Prostate gland (tissue), 2 donors: ENCODE measurements around the gene CTNNBIP1. TPM values are rescaled to one million over a fixed set of nuclear protein-coding genes. Genes with fewer than 3 reads are reported as not detected.

Experiments used
- DNase-seq: peaks from one replicate; pipeline ENCODE4 v3.0.0-alpha.2; 2019; ENCODE audit warnings: low spot score
- H3K27ac ChIP-seq, 2 donors: fragments of 200-600 bp; sonication (generic); 2 replicates each; pipeline ENCODE4 v1.5.1; 2017 to 2019
- H3K27me3 ChIP-seq: fragments of 200-600 bp; sonication (generic); replicated peaks from 2 replicates; pipeline ENCODE4 v1.5.1; 2019; ENCODE audit not compliant: insufficient read depth
- H3K36me3 ChIP-seq, 2 donors: fragments of 200-600 bp; sonication (generic); 1 replicate in 1 of 2; 2 replicates in 1 of 2; pipeline versions ENCODE4 v1.5.1 to v1.8.1; 2017 to 2019
- H3K4me1 ChIP-seq: fragments of 200-600 bp; sonication (generic); replicated peaks from 2 replicates; pipeline ENCODE4 v1.5.1; 2019
- H3K4me3 ChIP-seq, 2 donors: fragments of 200-600 bp; sonication (generic); 2 replicates each; pipeline ENCODE4 v1.5.1; 2017 to 2019
- H3K9me3 ChIP-seq: fragments of 200-600 bp; sonication (generic); 2 replicates; pipeline ENCODE4 v1.5.1; 2017
- POLR2A ChIP-seq: fragments of 450-650 bp; IDR thresholded peaks from one replicate; pipeline ENCODE4 v1.6.1; 2016; ENCODE audit warnings: antibody characterized with exemption, mild to moderate bottlenecking
- POLR2AphosphoS5 ChIP-seq: sonication (generic); formaldehyde crosslinking; IDR thresholded peaks from one replicate; pipeline ENCODE4 v1.6.1; 2017; ENCODE audit warnings: antibody characterized with exemption
- WGBS: methylation state at CpG from one replicate; pipeline ENCODE4 v1.1.5; 2018; 5-methylcytosine and 5-hydroxymethylcytosine counted together
- intact Hi-C: fragments of 100-400 bp; cut with DNase I; formaldehyde crosslinking; loops from one replicate; pipeline ENCODE4 v1.14.2; 2022
- total RNA-seq, 2 donors: library from RNA; depleted of rRNA; stranded (reverse); fragments of >200 nt; gene quantifications; one replicate each; pipeline ENCODE4 v1.1.0, GENCODE V29; 2016
- TF ChIP-seq, protein P1 (sequence below), 4 experiments: fragments of 200-600 bp in 2 of 4; fragments of 450-650 bp in 2 of 4; sonication (generic) in 2 of 4; IDR thresholded peaks; 1 replicate in 3 of 4; 2 replicates in 1 of 4; pipeline ENCODE4 v1.5.1; 2016 to 2019; ENCODE audit warnings: antibody characterized with exemption in 4 of 4, mild to moderate bottlenecking in 2 of 4, moderate library complexity in 2 of 4

Gene CTNNBIP1
- total RNA-seq, 2 donors from 2014 or later, result 56.9 to 101 TPM

- Histone ChIP-seq H3K36me3 (no peaks in the 10 kb centered on the region), H3K4me3 (peak overlapping the region; percentile 43 to 77), H3K9me3 (no peaks in the 10 kb centered on the region), H3K27ac (peak overlapping the region; percentile 68 to 86), H3K4me1 (peaks cover 12% of the 10 kb centered on the region), H3K27me3 (no peaks in the 10 kb centered on the region)
- intact Hi-C loops, result no loop called here
- no peak for DNase-seq
- TF ChIP-seq POLR2A (no peak), POLR2AphosphoS5 (no peak)
- TF ChIP-seq, protein P1, sequence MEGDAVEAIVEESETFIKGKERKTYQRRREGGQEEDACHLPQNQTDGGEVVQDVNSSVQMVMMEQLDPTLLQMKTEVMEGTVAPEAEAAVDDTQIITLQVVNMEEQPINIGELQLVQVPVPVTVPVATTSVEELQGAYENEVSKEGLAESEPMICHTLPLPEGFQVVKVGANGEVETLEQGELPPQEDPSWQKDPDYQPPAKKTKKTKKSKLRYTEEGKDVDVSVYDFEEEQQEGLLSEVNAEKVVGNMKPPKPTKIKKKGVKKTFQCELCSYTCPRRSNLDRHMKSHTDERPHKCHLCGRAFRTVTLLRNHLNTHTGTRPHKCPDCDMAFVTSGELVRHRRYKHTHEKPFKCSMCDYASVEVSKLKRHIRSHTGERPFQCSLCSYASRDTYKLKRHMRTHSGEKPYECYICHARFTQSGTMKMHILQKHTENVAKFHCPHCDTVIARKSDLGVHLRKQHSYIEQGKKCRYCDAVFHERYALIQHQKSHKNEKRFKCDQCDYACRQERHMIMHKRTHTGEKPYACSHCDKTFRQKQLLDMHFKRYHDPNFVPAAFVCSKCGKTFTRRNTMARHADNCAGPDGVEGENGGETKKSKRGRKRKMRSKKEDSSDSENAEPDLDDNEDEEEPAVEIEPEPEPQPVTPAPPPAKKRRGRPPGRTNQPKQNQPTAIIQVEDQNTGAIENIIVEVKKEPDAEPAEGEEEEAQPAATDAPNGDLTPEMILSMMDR (IDR thresholded peaks at IDR 0.05), result no peak
- WGBS, result under 1% methylated on average over 32 of the region's 47 CpGs
Observed at GRCh38 chr1:9909234-9910046, 629 bp downstream of the CTNNBIP1 start.

- TF ChIP-seq POLR2AphosphoS5 (no peak), POLR2A (no peak)
- TF ChIP-seq, protein P1 (IDR thresholded peaks at IDR 0.05), result no peak
- peak overlapping the region; percentile 43 to 77 for H3K4me3 ChIP-seq
- WGBS, result 19% methylated on average over 4 of the region's 4 CpGs
- no peaks in the 10 kb centered on the region for H3K36me3 ChIP-seq
- H3K9me3 ChIP-seq, result no peaks in the 10 kb centered on the region
- peaks cover 12% of the 10 kb centered on the region for H3K4me1 ChIP-seq
- intact Hi-C loops, result no loop called here
- H3K27me3 ChIP-seq, result no peaks in the 10 kb centered on the region
- H3K27ac ChIP-seq, result peak overlapping the region; percentile 68 to 86
- DNase-seq, result no peak
Observed at GRCh38 chr1:9908871-9909233, 1.2 kb downstream of the CTNNBIP1 start.

DNA sequence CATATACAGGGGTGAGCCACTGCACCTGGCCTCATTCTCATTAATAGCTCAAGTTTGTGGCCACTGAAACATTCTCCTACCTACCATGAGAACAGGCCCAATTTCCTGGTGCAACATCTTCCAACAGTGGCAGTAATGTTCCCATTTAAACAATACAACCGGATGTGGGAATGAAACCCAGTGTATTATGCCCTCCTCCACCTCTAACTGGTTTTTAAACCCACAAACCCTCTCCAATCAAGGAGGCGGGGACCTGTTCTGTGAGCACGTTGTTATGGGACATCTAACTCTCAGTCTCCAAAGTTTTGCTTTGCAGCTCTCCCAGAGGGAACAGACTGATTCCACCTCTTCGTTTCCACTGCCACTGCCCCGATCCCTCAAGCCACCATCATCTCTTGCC, 2.6 kb downstream of the CTNNBIP1 start:
- Histone ChIP-seq H3K4me1 (peaks cover 12% of the 10 kb centered on the region), H3K4me3 (no peak overlapping the region), H3K36me3 (no peaks in the 10 kb centered on the region), H3K27me3 (no peaks in the 10 kb centered on the region), H3K9me3 (no peaks in the 10 kb centered on the region), H3K27ac (peak overlapping the region; percentile 68 to 86)
- TF ChIP-seq, protein P1 (IDR thresholded peaks at IDR 0.05), result no peak
- TF ChIP-seq POLR2AphosphoS5, result peak; percentile 79
- TF ChIP-seq POLR2A, result no peak
- peak; percentile 53 for DNase-seq
- WGBS, result 38% methylated on average over 5 of the region's 5 CpGs
- intact Hi-C loops, result no loop called here

DNA sequence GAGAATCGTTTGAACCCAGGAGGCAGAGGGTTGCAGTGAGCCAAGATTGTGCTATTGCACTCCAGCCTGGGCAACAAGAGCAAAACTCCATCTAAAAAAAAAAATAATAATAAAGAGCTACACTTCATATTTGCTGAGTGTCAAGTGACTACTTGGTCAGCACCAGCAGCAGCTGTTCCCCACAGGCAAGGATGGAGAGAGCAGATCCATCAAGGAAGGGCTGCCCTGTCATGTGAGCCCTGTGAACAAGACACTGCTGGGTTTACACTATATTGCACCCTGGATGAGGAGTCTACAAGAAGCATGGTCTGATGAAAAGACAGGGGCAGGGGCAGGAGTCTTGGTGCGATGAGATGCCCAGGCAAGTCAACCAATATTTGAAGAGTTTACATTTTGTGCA, 3.6 kb downstream of the CTNNBIP1 start:
- DNase-seq, result no peak
- no peaks in the 10 kb centered on the region for H3K36me3 ChIP-seq
- peaks cover 11% of the 10 kb centered on the region for H3K4me1 ChIP-seq
- intact Hi-C loops, result no loop called here
- 92% methylated on average over 2 of the region's 2 CpGs for WGBS
- no peaks in the 10 kb centered on the region for H3K27me3 ChIP-seq
- peak overlapping the region; percentile 68 to 86 for H3K27ac ChIP-seq
- TF ChIP-seq, protein P1 (IDR thresholded peaks at IDR 0.05), result no peak
- TF ChIP-seq POLR2AphosphoS5 (no peak), POLR2A (no peak)
- no peaks in the 10 kb centered on the region for H3K9me3 ChIP-seq
- no peak overlapping the region for H3K4me3 ChIP-seq

- TF ChIP-seq POLR2AphosphoS5, result no peak
- no peak for TF ChIP-seq POLR2A
- TF ChIP-seq, protein P1 (IDR thresholded peaks at IDR 0.05), result no peak
- Histone ChIP-seq H3K27ac (no peak overlapping the region), H3K36me3 (no peaks in the 10 kb centered on the region), H3K27me3 (no peaks in the 10 kb centered on the region), H3K4me3 (no peak overlapping the region), H3K4me1 (peaks cover 10% of the 10 kb centered on the region), H3K9me3 (no peaks in the 10 kb centered on the region)
- 83% methylated on average over 4 of the region's 4 CpGs for WGBS
- intact Hi-C loops, result no loop called here
- no peak for DNase-seq
Observed at GRCh38 chr1:9905010-9905409, 5.1 kb downstream of the CTNNBIP1 start.
